ENCODE results near the gene ZBTB3. TPM values are rescaled to one million over a fixed set of nuclear protein-coding genes. Genes with fewer than 3 reads are reported as not detected.
"Not testable (repeated sequence)": the region's sequence is repeated elsewhere in the genome, so short reads cannot be mapped to it uniquely, and the experiment has no call there.

The ZBTB3 gene
- total RNA-seq, 1 experiment from 2014 or later, result 82.3 TPM

DNA sequence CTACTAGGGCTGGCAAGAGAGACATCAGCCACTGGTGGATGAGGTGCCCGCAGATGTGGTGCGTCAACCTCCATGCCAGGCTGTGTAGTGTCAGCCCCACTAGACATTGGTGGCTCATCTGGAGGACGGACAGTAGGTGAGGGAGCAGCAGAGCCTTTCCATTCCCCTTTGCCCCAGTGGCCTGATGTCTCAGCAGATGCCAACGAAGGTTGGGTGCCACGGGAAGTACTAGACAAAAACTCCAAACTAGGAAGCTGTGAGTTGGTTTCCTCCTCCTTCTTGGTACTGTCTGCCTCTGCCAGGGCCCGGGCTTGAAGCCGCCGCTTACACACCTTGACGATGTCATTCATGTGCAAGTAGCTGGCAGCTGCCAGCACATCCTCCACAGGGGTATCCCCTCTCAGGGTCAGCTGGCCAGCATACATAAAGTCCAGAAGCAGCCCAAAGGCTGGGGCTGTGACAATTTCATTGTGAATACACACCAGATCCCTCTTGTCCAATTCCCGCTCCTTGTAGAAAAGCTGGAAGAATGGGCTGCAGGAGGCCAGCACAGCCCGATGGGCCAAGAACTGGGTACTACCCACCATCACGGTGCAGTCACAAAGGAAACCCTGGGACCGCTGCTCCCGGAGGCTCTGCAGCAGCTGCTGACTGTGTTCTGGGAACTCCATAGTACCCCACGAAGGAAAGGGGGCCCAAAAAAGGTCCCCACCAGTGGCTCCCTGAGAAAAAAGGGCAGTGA lies 795 bp downstream of the ZBTB3 start:
- ChIA-PET CTCF (interaction anchor here (0.7 to 2.7 kb wide), 20 partner anchors 7 to 413 kb away, joined by 3 to 67 read pairs (median 4); partner anchors contain the start of genes BSCL2, GNG3, HNRNPUL2 and NXF1), POLR2A (interaction anchor here (0.6 to 2.5 kb wide), 18 partner anchors 16 to 162 kb away, joined by 3 to 30 read pairs (median 8); partner anchors contain the start of genes B3GAT3, BSCL2, C11orf98 and CSKMT)
- H3K9me3 Mint-ChIP-seq, result no peaks in the 10 kb centered on the region
- TF ChIP-seq ETV6 (CRISPR knock-in tag; IDR thresholded peaks at IDR 0.05), result no peak
- TF ChIP-seq MYBL2 (CRISPR knock-in tag; IDR thresholded peaks at IDR 0.05), result no peak
- no peak for TF ChIP-seq RELA (CRISPR knock-in tag; IDR thresholded peaks at IDR 0.05; ENCODE audit: borderline replicate concordance)
- TF ChIP-seq, protein P1, sequence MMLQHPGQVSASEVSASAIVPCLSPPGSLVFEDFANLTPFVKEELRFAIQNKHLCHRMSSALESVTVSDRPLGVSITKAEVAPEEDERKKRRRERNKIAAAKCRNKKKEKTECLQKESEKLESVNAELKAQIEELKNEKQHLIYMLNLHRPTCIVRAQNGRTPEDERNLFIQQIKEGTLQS (CRISPR knock-in tag; conservative IDR thresholded peaks at IDR 0.05), result no peak
- TF ChIP-seq, protein P2, sequence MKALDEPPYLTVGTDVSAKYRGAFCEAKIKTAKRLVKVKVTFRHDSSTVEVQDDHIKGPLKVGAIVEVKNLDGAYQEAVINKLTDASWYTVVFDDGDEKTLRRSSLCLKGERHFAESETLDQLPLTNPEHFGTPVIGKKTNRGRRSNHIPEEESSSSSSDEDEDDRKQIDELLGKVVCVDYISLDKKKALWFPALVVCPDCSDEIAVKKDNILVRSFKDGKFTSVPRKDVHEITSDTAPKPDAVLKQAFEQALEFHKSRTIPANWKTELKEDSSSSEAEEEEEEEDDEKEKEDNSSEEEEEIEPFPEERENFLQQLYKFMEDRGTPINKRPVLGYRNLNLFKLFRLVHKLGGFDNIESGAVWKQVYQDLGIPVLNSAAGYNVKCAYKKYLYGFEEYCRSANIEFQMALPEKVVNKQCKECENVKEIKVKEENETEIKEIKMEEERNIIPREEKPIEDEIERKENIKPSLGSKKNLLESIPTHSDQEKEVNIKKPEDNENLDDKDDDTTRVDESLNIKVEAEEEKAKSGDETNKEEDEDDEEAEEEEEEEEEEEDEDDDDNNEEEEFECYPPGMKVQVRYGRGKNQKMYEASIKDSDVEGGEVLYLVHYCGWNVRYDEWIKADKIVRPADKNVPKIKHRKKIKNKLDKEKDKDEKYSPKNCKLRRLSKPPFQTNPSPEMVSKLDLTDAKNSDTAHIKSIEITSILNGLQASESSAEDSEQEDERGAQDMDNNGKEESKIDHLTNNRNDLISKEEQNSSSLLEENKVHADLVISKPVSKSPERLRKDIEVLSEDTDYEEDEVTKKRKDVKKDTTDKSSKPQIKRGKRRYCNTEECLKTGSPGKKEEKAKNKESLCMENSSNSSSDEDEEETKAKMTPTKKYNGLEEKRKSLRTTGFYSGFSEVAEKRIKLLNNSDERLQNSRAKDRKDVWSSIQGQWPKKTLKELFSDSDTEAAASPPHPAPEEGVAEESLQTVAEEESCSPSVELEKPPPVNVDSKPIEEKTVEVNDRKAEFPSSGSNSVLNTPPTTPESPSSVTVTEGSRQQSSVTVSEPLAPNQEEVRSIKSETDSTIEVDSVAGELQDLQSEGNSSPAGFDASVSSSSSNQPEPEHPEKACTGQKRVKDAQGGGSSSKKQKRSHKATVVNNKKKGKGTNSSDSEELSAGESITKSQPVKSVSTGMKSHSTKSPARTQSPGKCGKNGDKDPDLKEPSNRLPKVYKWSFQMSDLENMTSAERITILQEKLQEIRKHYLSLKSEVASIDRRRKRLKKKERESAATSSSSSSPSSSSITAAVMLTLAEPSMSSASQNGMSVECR (CRISPR knock-in tag; IDR thresholded peaks at IDR 0.05; ENCODE audit: borderline replicate concordance), result no peak
- TF ChIP-seq, protein P3, sequence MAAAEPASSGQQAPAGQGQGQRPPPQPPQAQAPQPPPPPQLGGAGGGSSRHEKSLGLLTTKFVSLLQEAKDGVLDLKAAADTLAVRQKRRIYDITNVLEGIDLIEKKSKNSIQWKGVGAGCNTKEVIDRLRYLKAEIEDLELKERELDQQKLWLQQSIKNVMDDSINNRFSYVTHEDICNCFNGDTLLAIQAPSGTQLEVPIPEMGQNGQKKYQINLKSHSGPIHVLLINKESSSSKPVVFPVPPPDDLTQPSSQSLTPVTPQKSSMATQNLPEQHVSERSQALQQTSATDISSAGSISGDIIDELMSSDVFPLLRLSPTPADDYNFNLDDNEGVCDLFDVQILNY (CRISPR knock-in tag; IDR thresholded peaks at IDR 0.05), result no peak
- TF ChIP-seq, protein P4, sequence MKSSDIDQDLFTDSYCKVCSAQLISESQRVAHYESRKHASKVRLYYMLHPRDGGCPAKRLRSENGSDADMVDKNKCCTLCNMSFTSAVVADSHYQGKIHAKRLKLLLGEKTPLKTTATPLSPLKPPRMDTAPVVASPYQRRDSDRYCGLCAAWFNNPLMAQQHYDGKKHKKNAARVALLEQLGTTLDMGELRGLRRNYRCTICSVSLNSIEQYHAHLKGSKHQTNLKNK (CRISPR knock-in tag; IDR thresholded peaks at IDR 0.05), result no peak
- TF ChIP-seq NFATC4 (CRISPR knock-in tag; IDR thresholded peaks at IDR 0.05), result no peak
- no peak for TF ChIP-seq GRHL2 (CRISPR knock-in tag; IDR thresholded peaks at IDR 0.05; ENCODE audit: insufficient replicate concordance, severe bottlenecking)
- TF ChIP-seq, protein P5, sequence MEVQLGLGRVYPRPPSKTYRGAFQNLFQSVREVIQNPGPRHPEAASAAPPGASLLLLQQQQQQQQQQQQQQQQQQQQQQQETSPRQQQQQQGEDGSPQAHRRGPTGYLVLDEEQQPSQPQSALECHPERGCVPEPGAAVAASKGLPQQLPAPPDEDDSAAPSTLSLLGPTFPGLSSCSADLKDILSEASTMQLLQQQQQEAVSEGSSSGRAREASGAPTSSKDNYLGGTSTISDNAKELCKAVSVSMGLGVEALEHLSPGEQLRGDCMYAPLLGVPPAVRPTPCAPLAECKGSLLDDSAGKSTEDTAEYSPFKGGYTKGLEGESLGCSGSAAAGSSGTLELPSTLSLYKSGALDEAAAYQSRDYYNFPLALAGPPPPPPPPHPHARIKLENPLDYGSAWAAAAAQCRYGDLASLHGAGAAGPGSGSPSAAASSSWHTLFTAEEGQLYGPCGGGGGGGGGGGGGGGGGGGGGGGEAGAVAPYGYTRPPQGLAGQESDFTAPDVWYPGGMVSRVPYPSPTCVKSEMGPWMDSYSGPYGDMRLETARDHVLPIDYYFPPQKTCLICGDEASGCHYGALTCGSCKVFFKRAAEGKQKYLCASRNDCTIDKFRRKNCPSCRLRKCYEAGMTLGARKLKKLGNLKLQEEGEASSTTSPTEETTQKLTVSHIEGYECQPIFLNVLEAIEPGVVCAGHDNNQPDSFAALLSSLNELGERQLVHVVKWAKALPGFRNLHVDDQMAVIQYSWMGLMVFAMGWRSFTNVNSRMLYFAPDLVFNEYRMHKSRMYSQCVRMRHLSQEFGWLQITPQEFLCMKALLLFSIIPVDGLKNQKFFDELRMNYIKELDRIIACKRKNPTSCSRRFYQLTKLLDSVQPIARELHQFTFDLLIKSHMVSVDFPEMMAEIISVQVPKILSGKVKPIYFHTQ (CRISPR knock-in tag; IDR thresholded peaks at IDR 0.05), result no peak
- peaks cover 41% of the 10 kb centered on the region for H3K36me3 Mint-ChIP-seq
- H3K4me1 Mint-ChIP-seq, result peaks cover 23% of the 10 kb centered on the region
- no peaks in the 10 kb centered on the region; the same call in 1 of the 2 replicates for H3K27me3 Mint-ChIP-seq (ENCODE audit: low read depth)
- peak overlapping the region; percentile 95 for H3K4me3 Mint-ChIP-seq
- ATAC-seq, result no peak
- peak overlapping the region; percentile 78; the same call in 1 of the 2 replicates for H3K27ac Mint-ChIP-seq
- DNase-seq (ENCODE audit: low spot score), result no peak

DNA sequence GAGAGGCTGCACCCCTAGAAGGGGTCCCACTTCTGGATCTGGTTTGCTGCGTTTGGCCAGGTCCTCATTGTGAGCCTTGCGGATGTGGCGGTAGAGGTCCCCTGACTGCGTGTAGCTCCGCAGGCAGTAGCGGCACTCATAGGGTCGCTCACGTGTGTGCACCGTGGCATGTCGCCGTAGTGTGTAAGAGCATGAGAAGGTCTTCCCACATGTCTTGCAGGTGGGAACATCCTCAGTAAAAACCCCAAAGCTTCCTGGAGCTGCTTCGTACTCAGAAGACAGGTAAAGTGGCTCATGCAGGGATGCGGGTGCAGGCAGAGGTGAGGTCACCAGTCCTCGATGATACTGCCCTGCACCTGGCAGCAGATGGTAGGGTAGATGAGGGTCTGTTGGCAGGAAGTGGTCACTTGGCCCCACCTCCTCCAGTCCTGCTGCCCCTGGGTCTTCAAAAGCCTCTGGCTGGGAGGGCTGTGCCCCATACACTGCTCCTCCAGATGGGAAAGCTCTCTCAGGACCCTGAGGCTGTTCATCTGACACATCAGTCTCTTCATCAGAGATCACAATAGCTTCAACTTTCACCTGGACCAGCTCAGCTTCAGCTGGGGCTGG lies 1.7 kb downstream of the ZBTB3 start:
- TF ChIP-seq, protein P6, sequence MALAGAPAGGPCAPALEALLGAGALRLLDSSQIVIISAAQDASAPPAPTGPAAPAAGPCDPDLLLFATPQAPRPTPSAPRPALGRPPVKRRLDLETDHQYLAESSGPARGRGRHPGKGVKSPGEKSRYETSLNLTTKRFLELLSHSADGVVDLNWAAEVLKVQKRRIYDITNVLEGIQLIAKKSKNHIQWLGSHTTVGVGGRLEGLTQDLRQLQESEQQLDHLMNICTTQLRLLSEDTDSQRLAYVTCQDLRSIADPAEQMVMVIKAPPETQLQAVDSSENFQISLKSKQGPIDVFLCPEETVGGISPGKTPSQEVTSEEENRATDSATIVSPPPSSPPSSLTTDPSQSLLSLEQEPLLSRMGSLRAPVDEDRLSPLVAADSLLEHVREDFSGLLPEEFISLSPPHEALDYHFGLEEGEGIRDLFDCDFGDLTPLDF (CRISPR knock-in tag; IDR thresholded peaks at IDR 0.05), result no peak
- no peak for TF ChIP-seq ZNF423 (CRISPR knock-in tag; IDR thresholded peaks at IDR 0.05)
- TF ChIP-seq SMAD4 (CRISPR knock-in tag; IDR thresholded peaks at IDR 0.05), result 0 out of 2 replicates have a peak, but pooled peaks have one; percentile 54
- ChIA-PET CTCF (interaction anchor here (2.3 kb wide), 1 partner anchor 24 kb away, joined by 32 read pairs; the partner anchor contains the start of genes HNRNPUL2 and TTC9C), POLR2A (interaction anchor here (0.6 kb wide), 1 partner anchor 138 kb away, joined by 5 read pairs; no protein-coding TSS in a partner anchor)
- H3K36me3 Mint-ChIP-seq, result peaks cover 41% of the 10 kb centered on the region
- no peaks in the 10 kb centered on the region; the same call in 1 of the 2 replicates for H3K27me3 Mint-ChIP-seq (ENCODE audit: low read depth)
- peak overlapping the region; percentile 76 for H3K27ac Mint-ChIP-seq
- no peak overlapping the region for H3K4me3 Mint-ChIP-seq
- no peaks in the 10 kb centered on the region for H3K9me3 Mint-ChIP-seq
- DNase-seq (ENCODE audit: low spot score) (no peak), ATAC-seq (no peak)
- H3K4me1 Mint-ChIP-seq, result peaks cover 20% of the 10 kb centered on the region

DNA sequence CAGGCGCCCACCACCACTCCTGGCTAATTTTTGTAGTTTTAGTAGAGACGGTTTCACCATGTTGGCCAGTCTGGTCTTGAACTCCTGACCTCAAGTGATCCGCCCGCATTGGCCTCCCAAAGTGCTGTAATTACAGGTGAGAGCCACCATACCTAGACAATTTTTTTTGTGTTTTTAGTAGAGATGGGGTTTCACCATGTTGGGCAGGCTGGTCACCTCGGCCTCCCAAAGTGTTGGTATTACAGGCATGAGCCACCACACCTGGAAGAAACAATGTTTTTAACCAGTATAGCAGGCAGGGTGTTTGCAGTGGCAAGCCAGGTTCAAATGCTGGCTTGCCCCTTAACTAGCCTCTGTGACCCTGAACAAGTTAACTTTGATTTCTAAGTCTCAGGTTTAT lies 4.0 kb downstream of the ZBTB3 start:
- Mint-ChIP-seq H3K27ac (peak overlapping the region; percentile 57; the same call in 1 of the 2 replicates), H3K36me3 (peaks cover 41% of the 10 kb centered on the region)
- H3K4me1 Mint-ChIP-seq; H3K27me3 Mint-ChIP-seq (ENCODE audit: low read depth); ATAC-seq; DNase-seq (ENCODE audit: low spot score); POLR2A ChIA-PET; H3K4me3 Mint-ChIP-seq; H3K9me3 Mint-ChIP-seq: not testable (repeated sequence)
- CTCF ChIA-PET, result interaction anchor here (0.6 to 1.4 kb wide), 2 partner anchors 20 to 54 kb away, joined by 4 read pairs; no protein-coding TSS in a partner anchor

Measured in WTC11 (cell line).